AML-193 (cell line): ENCODE measurements around the gene PPM1L.

ENCODE experiments used
- DNase-seq, 2 experiments: peaks; one replicate each; lab custom pipeline; 2025; lab: John Stamatoyannopoulos, UW

Gene PPM1L

DNA sequence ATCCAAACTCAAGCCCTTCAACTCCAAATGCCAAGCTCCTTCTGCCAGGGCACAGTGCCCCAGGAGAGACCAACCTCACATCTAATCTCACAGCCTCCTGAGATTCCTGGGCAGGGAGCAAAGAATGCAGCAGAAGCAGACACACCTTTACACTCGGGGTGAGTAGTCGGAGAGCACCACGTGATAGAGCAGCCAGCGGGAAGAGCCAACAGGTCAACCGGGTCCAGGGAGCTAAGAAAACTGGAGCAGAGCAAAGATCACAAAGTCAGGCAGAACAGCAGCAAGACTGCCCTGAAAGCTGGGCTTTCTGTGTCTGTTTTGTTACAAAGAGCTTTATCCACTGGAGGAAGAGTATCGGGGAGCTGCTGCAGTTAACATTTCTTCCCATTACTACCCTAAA, 345.0 kb downstream of the PPM1L start:
- no peak for DNase-seq

DNA sequence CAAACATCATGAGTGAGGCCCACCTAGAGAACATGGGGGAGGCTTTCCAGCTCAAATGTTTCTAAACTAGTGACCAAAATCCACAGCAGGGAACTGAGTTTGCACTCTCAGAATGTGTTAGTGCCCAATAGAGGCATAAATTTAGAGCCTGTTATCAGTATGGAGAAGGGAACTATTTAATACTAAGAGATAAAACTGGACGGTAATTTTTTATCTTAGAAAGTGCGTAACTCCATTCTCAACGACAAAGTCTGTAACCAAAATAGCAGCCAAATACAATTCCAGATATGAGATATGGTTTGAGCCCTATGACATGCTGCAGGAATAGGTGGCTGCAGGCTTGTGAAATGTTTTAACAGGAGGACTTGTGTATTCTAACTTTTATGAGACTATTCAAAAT, 345.6 kb downstream of the PPM1L start:
- DNase-seq = no peak

DNA sequence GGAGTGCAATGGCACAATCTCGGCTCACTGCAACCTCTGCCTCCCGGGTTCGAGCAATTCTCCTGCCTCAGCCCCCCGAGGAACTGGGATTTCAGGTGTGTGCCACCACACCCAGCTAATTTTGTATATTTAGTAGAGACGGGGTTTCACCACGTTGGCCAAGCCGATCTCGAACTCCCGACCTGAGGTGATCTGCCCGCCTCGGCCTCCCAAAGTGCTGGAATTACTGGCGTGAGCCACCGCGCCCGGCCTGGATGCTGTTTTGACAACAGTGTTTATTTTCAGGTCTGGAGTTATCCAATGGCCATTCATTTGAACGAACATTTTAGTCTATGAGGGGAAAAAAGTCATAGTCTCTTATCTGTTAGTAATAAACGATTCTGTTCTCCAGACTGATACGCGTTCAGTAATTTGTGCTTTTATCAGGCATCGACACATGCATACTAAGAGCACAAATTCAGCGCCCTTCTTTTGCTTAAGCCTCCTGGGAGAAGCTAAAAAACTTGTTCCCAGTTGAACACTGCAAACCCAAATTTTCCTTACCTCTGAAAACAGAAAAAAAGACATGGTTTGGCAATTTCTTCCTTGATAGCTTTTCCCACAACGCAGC, 347.9 kb downstream of the PPM1L start:
- DNase-seq = no peak

DNA sequence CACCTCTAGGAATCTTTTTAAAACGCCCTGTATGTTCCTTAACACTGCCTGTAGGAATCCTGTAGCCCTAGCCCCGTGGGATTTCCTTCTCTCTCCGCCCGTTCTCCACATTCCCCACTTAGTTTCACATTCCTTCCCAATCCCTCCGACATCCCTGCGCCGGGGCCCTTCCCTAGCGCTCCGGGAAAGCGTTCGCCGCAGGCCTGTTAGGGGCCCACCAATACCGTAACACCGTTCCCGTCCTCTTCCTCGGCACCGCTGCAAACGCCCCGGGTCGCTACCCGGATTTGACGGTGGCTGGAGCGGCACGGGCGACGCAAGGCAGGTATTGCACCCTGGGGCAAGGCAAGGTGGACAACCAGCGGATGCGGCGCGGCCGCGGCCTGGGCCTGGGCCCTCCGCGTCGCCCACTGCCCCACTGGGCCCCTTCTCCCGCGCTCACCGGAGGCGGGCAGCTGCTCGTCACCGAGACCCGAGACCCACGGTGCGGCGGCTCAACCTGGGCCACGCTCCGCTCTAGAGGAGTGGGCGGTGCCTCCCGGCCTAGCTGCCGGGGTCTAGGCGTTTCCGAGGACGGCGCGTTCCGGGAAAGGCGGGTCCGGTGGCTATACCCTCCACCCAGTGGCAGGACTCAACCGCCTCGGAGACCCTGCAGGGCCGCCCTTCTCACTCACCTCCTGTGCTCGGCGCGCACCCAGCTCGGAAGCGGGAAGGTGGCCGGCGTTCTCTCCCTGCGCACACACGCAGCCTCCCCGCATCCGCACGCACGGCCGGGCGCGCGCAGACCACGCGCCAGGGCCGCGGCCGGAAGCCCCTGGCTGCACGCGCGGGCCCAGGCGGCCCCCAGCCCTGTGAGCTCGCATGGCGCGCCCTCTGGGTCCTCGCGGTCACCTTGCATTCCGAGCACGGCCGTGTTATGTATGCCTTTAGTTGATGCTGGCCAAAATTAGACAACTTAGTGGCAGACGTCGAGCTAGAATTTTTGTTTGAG, 348.8 kb downstream of the PPM1L start, which contains the start of gene B3GALNT1:
B3GALNT1 (minus strand) TSS at position 789 of the 991 bp plus-strand sequence. CDS start 18,595 bp downstream, outside the sequence.
- DNase-seq = no peak

DNA sequence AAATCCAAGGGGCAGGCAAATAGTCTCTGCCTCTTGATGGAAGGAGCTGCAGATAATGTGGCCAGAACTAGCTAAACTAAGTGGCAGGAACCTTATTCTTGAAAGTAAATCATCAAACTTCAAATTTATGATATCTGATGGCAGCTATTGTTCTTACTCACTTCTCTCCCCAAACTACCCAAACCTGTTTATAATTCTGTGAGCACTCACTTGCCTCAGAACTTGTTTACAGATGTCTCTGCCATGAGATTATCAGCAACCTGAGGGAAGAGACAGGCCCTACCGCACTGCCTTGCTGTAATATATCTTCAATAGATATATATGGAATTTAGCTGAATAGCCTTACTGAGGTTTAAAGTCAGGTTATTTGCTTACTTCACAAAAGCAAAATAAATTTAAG, 351.3 kb downstream of the PPM1L start:
- no peak for DNase-seq

DNA sequence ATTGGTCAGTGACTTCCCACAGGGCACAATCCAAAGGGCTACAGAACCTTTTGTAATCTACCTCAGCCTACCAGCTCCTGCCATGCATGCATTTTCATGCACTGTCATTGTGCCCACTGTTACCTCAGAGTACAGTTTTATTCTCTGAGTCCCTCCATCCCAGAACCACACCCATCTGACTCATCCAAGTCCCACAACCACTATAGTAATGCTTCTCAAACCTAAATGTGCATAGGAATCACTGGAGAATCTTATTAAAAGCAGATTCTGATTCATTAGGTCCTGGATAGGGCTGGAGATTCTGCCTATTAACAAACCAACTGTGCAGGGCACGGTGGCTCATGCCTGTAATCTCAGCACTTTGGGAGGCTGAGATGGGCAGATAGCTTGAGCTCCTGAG, 352.8 kb downstream of the PPM1L start:
- DNase-seq = no peak

DNA sequence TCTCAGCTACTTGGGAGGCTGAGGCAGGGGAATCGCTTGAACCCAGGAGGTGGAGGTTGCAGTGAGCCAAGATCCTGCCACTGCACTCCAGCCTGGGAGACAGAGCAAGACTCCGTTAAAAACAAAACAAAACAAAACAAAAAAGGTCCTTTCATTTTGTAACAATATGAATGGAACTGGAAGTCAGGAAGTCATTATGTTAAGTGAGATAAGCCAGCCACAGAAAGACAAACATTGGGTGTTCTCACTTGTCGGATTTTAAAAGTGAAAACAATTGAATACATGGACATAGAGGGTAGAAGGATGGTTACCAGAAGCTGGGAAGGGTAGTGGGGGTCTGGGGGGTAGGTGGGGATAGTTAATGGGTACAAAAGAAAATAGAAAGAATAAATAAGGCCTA, 361.6 kb downstream of the PPM1L start:
- DNase-seq = no peak

DNA sequence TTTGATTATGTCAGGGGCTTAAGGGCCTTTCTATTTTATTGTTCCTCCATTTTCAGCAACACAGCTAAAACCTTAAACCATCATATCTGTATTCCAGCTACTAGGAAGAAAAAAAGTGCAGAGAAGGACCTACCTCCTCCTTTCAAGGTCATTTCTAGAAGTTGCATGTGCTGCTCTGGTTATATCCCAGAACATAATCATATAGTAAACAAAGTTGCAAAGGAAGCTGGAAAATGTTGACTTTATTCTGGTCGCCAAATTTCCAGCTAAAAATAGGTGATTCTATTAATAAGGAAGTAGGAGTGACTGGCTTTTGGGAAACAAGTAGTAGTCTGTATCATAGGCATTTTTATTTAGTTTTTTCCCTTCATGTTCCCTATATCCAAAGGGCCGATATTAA, 370.5 kb downstream of the PPM1L start:
- DNase-seq = no peak
